HG03196 (cell line): ENCODE data around the gene SUPT3H.

Experiments
- ATAC-seq: cut with Tn5 transposase; IDR thresholded peaks from one replicate; pipeline ENCODE4 v1.9.1; 2021; ENCODE audit not compliant: unreplicated experiment

SUPT3H gene

GRCh38 chr6:45394586-45395095, 16.9 kb upstream of the SUPT3H start:
- no peak for ATAC-seq

GRCh38 chr6:45388328-45388727, 10.6 kb upstream of the SUPT3H start:
- no peak for ATAC-seq

GRCh38 chr6:45387236-45387635, 9.5 kb upstream of the SUPT3H start:
- no peak for ATAC-seq

GRCh38 chr6:45386501-45386900, 8.8 kb upstream of the SUPT3H start:
- no peak for ATAC-seq

DNA sequence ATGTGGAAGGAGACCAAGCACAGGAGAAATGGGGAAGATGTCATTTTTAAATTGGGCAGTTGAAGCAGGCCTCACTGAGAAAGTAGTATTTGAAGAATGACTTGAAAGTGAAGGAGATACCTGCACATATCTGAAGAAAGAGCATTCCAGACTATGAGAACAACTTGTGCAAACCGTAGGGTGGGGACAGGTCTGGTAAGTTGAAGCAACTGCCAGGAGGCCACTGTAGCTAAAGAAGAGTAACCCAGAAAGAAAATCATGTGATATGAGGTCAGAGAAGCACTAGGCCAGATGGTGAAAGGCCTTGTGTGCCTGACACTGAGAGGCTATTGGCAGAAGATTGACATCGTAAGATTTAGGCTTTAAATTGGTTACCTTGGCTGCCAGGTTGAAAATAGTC, 4.7 kb upstream of the SUPT3H start:
- ATAC-seq, result no peak

GRCh38 chr6:45378334-45378926, 696 bp upstream of the SUPT3H start:
- ATAC-seq, result peak; percentile 22

GRCh38 chr6:45377043-45377553, 636 bp downstream of the SUPT3H start:
- peak; percentile 4 for ATAC-seq

GRCh38 chr6:45376310-45377042, 1.3 kb downstream of the SUPT3H start:
- no peak for ATAC-seq

GRCh38 chr6:45375449-45375848, 2.3 kb downstream of the SUPT3H start:
- ATAC-seq, result no peak

DNA sequence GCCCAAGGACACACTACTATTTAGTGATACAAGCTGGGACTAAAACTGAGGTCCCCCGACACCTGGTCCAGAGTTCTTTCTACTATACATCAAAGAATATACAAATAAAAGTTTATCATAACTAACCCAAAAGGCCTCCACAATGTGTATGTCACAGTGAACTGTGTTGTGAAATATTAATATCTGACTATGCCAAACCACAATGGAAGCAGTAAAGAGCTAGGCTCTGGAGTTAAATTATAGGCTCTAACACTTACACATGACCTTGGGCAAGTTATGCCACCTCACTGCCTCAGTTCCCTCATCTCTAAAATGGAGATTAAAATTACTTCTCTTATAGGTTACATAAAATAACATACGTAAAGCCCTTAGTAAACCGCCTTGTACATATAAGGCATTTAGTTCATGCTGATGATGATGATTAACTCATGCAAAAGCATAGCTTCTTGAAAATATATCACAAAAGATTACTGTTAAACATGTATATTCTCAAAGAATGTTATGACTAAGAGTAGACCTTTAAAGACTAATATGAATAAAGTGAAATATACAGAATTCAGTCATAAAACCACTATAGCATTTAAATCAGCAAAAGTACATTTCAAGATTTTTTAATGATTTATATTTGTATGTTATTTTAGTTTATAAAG, 5.7 kb downstream of the SUPT3H start:
- no peak for ATAC-seq

DNA sequence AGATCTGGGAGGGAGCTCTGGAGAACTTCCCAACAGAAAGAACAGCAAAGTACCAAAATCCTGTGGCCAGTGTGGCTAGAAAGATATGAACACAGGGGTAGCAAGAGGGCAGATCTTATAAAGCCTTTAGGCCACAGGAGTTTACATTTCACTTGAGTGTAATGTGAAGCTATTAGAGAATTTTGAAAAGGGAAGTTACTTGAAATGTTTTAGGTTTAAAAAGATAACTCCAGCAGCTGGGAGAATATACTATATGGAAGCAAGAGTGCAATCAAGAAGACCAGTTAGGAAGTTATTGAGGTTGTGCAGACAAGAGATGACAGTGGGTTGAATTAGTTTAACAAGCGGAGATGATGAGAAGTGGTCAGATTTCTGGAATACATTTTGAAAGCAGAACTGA, 7.9 kb downstream of the SUPT3H start:
- ATAC-seq, result no peak

GRCh38 chr6:45367999-45368398, 9.7 kb downstream of the SUPT3H start:
- no peak for ATAC-seq

GRCh38 chr6:45366534-45366933, 11.2 kb downstream of the SUPT3H start:
- no peak for ATAC-seq

- ATAC-seq, result no peak
These were observed 12.7 kb downstream of the SUPT3H start for GRCh38 chr6:45365036-45365435.

- ATAC-seq, result no peak
These were observed 13.3 kb downstream of the SUPT3H start for GRCh38 chr6:45364466-45364865.

- no peak for ATAC-seq
These were observed 24.1 kb downstream of the SUPT3H start for GRCh38 chr6:45353654-45354053.

DNA sequence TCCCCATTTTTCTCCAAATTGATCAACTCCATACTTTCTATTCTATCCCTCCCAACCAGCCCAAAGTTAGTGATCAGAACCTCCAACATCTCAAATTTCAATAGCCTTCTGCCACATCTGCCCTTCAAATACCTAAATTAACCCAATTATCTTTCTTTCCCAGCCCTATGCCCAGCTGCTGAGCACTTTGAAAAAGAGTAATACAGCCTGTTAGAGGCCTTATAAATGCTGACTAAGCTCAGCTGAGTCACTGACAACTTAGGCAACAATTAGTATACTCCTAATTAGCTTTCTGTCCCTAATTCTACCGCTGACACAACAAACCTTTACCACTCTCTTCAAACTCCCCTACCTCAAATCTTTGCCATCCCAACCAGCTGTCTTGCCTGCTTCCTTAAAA, 26.1 kb downstream of the SUPT3H start:
- ATAC-seq, result no peak

- ATAC-seq, result no peak
These were observed 26.7 kb downstream of the SUPT3H start for GRCh38 chr6:45351076-45351475.

DNA sequence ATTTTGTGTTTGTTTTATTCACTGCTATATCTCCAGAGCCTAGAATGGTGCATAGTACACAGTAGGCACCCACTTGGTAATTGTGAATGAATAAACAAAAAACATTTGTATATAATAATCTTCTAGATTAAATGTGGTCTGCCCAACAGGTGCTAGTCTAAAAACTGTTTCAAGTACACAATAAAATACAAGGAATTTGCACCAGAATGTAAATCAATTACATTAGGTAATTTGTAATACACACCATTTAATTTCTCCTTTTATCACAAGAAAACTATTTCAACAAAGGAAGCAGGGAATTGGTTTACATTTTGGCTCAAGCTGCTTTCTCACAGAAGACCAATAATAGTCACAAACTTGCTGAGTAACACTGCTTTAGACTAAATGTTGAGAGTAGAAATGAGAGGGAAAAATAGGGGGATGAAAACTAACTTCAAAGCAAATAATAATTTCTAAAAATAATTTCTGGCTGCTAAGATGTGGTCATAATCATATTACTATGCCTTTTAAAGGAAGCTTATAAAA, 27.5 kb downstream of the SUPT3H start:
- no peak for ATAC-seq

DNA sequence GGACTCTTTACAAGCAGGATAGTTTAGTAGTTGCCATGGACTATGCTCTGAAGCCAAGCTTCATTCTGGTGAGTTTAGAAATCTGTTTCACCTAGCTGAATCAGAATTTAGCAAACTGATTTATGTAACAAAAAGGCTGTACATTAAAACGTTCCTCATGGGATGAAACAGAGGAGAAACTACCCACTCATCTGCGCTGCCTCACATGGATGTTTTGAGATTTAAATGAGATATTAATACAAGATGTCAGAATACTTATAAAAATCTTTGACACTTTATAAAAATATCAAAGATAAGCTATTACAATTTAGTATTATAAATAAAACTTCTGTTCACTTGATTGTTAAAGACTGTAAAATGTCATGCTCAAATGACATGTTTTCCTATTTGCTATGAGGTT, 32.8 kb downstream of the SUPT3H start:
- no peak for ATAC-seq

DNA sequence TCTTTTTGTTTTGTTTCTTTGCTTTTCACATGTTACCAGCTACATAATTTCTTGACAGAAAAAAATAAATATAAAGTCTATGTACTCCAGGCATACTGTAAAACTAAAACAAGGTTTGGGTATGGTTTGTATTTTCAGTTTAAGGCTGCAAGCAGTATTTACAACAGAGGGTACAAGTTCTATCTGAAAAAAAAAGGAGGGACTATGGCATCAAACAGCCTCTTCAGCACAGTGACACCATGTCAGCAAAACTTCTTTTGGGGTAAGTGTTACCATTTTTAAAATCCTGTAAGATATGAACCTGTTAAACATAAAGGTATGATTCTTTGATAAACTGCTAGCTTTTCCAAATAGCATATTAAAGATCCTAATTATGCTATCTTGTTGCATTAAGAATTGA, 49.2 kb downstream of the SUPT3H start:
- ATAC-seq, result no peak
